Skin of body (tissue), 2 donors: ENCODE results near the gene LRRFIP1. TPM values are rescaled to one million over a fixed set of nuclear protein-coding genes. Genes with fewer than 3 reads are reported as not detected.
"Not testable (repeated sequence)": the region's sequence is repeated elsewhere in the genome, so short reads cannot be mapped to it uniquely, and the experiment has no call there.

Experiments
- DNase-seq: peaks from one replicate; lab custom pipeline; 2025; lab: John Stamatoyannopoulos, UW
- total RNA-seq: library from RNA; depleted of rRNA; stranded (reverse); fragments of >200 nt; gene quantifications from one replicate; pipeline ENCODE4 v1.2.3, GENCODE V29; 2014

Gene LRRFIP1
- total RNA-seq, 1 donor from 2014 or later = 58.0 TPM

GRCh38 chr2:237744613-237745249, 117.3 kb downstream of the LRRFIP1 start:
- peak; percentile 59 for DNase-seq

GRCh38 chr2:237745250-237745613, 117.8 kb downstream of the LRRFIP1 start:
- DNase-seq = no peak

GRCh38 chr2:237746302-237747080, 119.1 kb downstream of the LRRFIP1 start:
- DNase-seq = no peak

GRCh38 chr2:237747189-237747588, 119.8 kb downstream of the LRRFIP1 start:
- no peak for DNase-seq

- DNase-seq = no peak
Measured at GRCh38 chr2:237749002-237749401, 121.6 kb downstream of the LRRFIP1 start.

- no peak for DNase-seq
Measured at GRCh38 chr2:237749961-237750360, 122.6 kb downstream of the LRRFIP1 start.

GRCh38 chr2:237750441-237750840, 123.1 kb downstream of the LRRFIP1 start:
- not testable (repeated sequence) for DNase-seq

GRCh38 chr2:237752761-237753165, 125.4 kb downstream of the LRRFIP1 start:
- DNase-seq = no peak

GRCh38 chr2:237754182-237754581, 126.8 kb downstream of the LRRFIP1 start:
- no peak for DNase-seq

GRCh38 chr2:237754626-237755248, 127.3 kb downstream of the LRRFIP1 start:
- DNase-seq = no peak

- DNase-seq = no peak
Measured at GRCh38 chr2:237757616-237758015, 130.2 kb downstream of the LRRFIP1 start.

- DNase-seq = no peak
Measured at GRCh38 chr2:237758185-237758584, 130.8 kb downstream of the LRRFIP1 start.

- DNase-seq = no peak
Measured at GRCh38 chr2:237759176-237759575, 131.8 kb downstream of the LRRFIP1 start.

- DNase-seq = no peak
Measured at GRCh38 chr2:237760506-237761502, 133.4 kb downstream of the LRRFIP1 start.

GRCh38 chr2:237762291-237763182, 135.2 kb downstream of the LRRFIP1 start:
- DNase-seq = not testable (repeated sequence)

- no peak for DNase-seq
Measured at GRCh38 chr2:237763812-237764211, 136.4 kb downstream of the LRRFIP1 start.

GRCh38 chr2:237765122-237765521, 137.7 kb downstream of the LRRFIP1 start:
- DNase-seq = not testable (repeated sequence)

GRCh38 chr2:237765875-237766274, 138.5 kb downstream of the LRRFIP1 start:
- no peak for DNase-seq

GRCh38 chr2:237766340-237766739, 139.0 kb downstream of the LRRFIP1 start:
- DNase-seq = no peak

- DNase-seq = no peak
Measured at GRCh38 chr2:237772513-237772912, 145.1 kb downstream of the LRRFIP1 start.
